GM19467 (cell line): Measurements from ENCODE around the gene ANXA2R.
"Not testable (repeated sequence)": the region's sequence is repeated elsewhere in the genome, so short reads cannot be mapped to it uniquely, and the experiment has no call there.

Source experiments
- ATAC-seq: cut with Tn5 transposase; IDR thresholded peaks from one replicate; pipeline ENCODE4 v1.9.1; 2021; ENCODE audit warnings: mild to moderate bottlenecking, moderate library complexity; ENCODE audit not compliant: unreplicated experiment

ANXA2R gene, protein sequence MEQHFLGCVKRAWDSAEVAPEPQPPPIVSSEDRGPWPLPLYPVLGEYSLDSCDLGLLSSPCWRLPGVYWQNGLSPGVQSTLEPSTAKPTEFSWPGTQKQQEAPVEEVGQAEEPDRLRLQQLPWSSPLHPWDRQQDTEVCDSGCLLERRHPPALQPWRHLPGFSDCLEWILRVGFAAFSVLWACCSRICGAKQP

DNA sequence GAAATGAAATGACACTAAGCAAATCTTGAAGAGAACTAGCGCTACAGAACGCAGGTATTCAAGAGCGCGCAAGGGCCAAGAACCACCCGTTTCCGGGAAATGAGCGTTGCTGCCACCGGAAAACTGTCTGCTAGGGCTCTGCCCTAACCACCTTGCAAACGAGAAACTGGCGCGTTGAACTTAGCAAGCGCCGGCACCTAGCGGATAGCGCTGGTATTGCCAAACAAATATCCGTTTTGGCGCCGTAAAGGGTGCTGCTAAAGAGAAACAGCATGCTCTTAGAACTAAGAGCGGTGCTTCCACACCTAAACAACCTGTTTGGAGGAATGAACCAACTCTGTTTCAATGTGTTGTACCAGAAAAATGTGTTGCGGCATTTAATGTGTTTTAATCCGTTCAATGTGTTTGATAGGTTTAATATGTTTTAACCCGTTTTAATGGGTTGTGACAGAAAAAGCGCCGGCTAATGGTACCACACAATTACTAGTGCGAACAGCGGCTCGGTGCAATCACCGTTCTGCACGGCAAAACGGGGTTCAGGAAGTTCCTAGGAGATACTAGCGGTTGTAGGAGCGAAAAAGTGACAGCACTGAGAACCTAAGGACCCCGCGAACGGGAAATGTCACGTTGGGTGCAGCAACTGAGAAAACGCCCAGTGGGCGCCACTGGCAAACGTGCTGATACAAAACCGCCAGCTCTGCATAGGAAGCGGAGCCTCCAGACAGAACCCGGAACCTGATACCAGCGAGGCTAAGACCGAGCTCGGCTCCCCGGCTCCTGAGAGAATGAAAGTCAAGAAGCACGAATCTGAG, at the start of gene ANXA2R:
TSS of gene ANXA2R (minus strand) at position 33 of the 812 bp plus-strand sequence. CDS start 273 bp downstream, outside the sequence.
- peak; percentile 34 for ATAC-seq

DNA sequence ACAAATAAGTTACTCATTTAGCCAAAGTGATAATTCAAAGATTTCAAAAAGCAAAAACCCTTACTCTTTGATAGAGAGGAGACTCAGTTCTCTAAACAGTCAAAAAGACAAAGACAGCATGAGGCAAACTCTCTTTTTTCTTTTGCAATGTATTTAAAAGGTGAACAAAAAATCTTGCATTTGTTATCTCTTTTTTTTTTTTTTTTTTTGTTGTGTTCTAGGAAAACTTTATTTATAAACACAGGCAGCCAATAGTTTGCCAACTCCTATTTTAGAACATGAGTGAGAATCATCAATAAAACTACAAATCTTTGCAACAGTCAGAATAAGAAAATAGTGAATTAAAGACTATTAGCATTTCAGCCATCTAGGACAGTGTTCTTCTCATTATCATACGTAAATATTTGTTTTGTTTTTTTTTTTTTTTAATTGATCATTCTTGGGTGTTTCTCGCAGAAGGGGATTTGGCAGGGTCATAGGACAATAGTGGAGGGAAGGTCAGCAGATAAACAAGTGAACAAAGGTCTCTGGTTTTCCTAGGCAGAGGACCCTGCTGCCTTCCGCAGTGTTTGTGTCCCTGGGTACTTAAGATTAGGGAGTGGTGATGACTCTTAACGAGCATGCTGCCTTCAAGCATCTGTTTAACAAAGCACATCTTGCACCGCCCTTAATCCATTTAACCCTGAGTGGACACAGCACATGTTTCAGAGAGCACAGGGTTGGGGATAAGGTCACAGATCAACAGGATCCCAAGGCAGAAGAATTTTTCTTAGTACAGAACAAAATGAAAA, 46.2 kb upstream of the ANXA2R start:
- ATAC-seq = not testable (repeated sequence)

DNA sequence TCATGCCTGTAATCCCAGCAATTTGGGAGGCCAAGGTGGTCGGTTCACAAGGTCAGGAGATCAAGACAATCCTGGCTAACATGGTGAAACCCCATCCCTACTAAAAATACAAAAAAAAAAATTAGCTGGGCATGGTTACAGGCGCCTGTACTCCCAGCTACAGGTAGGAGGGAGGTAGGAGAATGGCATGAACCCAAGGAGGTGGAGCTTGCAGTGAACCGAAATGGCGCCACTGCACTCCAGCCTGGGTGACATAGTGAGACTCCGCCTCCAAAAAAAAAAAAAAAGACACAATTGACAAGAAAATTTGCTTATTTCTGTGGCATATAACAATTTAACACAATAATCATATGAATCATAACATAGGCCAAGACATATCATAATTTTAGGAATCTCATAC, 45.3 kb upstream of the ANXA2R start:
- ATAC-seq = no peak

DNA sequence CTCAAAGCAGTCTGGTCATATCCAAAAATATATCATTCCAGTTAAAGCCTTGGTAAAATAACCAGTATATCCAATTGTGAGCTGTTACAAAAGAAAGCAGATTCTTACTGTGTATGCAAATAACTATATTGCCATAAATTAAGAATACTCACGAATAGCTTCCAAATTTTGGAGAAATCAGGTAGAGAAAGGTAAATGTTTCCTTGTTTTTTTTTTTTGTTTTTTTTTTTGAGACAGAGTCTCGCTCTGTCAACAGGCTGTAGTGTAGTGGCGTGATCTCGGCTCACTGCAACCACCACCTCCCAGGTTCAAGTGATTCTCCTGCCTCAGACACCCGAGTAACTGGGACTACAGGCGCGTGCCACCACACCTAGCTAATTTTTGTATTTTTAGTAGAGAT, 44.3 kb upstream of the ANXA2R start:
- ATAC-seq = not testable (repeated sequence)

DNA sequence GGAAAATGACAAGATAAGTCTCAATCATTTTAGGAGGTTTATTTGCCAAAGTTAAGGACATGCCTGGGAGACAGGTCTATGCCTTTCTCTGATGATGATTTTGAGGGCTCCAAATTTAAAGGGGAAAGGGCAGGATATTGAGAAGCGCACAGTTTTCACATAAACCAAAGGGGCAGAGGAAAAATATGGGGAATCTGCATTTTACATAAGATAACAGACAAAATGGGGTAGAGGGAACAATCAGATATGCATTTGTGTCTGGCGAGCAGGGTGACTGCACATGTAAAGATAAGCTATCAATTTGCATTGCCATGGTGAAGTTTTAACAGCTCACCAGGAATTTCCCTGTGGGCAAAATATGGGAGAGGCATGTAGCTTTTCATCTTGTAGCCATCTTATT, 41.2 kb upstream of the ANXA2R start:
- ATAC-seq = not testable (repeated sequence)

DNA sequence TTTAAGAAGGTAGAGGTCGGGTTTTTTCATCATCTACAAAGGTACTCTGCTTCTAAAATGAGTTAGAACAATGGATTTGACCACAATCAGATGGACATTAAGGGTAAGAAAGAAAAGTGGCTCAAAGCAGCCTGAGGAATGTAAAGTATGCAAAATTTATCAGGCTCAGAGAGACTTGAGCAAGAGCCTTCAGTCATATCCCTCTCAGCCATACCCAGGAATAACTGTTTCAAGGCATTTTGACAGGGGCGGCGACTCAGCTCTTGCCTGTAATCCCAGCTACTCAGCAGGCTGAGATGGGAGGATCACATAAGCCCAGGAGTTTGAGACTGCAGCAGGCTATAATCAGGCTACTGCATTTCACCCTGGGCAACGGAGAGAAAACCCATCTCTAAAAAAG, 38.8 kb upstream of the ANXA2R start:
- no peak for ATAC-seq

DNA sequence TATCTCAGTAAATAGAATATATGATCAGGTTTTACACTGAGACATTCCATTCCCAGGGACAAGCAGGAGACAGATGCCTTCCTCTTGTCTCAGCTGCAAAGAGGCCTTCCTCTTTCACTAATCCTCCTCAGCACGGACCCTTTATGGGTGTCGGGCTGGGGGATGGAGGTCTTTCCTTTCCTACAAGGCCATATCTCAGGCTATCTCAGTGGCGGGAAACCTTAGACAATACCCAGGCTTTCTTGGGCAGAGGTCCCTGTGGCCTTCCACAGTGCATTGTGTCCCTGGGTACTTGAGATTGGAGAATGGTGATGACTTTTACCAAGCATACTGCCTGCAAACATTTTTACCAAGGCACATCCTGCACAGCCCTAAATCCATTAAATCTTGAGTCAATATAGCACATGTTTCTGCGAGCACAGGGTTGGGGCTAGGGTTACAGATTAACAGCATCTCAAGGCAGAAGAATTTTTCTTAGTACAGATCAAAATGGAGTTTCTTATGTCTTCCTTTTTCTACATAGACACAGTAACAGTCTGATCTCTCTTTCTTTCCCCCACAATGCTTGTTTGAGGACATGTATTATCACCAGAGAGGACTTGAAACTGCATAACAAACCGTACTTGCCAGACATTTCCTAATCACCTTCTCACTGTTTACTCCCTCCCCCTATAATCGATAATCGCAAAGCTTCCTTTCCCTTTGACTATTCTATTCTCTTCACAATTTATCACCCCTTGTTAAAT, 37.5 kb upstream of the ANXA2R start:
- not testable (repeated sequence) for ATAC-seq

DNA sequence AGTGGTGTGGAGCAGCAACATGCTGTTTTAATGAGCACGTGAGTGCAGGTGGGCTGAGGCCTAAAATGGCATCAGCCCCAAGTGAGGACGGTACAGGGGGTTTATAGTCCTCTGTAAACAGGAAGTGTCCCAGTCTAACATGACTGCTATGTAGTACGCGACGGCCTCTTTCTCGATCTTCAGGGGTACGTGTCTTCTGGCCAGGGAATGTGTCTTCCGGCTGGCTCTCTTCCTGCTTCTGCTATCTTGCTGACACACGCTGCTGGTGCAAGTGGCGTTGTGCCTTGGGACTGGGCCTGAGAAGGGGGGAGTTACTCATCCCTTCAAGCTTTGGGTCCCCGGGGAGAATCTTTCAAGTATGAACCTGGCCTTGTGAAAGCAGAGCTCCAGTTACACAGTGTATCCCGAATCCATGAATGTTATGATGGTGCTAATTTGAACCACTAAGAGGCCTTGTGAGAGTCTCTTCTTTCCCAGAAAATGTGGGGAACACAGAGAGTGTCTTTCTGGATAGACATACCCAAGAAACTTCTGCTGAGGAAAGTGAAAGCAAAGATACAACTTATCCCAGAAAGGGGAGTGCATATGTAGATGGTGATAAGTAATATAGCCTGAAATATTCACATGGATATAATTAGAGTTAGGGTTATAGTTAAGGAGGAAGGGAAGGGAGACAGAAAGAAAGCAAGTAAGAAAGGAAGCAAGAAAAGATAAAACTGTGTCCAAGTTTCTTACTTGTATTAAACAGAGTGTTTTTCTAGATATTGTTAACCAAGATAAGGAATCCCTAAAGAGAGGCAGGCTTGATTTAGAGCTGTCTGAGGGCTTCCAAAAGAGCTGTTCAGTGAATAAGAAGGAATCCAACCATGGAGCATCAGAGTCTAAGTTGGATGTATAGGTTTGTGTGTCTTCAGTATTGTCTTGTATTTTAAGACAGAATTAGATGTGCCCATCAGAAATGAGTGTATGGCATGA, 35.5 kb upstream of the ANXA2R start:
- no peak for ATAC-seq

DNA sequence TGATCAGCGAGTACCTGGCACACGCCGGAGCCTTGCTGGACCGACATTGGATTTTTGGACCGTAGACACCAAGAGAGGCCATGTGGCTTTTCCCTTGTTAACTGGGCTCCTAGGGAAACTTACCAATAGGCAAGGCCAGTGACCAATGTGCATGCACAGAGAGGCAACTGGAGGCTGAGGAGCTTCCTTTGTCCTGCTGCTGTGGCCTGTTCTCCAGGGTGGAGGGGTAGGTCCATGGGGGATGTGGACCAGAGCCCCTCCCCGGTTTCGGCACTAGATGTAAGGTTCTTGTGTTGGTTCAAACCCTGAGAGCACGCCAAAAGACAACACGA, 34.8 kb upstream of the ANXA2R start:
- no peak for ATAC-seq

DNA sequence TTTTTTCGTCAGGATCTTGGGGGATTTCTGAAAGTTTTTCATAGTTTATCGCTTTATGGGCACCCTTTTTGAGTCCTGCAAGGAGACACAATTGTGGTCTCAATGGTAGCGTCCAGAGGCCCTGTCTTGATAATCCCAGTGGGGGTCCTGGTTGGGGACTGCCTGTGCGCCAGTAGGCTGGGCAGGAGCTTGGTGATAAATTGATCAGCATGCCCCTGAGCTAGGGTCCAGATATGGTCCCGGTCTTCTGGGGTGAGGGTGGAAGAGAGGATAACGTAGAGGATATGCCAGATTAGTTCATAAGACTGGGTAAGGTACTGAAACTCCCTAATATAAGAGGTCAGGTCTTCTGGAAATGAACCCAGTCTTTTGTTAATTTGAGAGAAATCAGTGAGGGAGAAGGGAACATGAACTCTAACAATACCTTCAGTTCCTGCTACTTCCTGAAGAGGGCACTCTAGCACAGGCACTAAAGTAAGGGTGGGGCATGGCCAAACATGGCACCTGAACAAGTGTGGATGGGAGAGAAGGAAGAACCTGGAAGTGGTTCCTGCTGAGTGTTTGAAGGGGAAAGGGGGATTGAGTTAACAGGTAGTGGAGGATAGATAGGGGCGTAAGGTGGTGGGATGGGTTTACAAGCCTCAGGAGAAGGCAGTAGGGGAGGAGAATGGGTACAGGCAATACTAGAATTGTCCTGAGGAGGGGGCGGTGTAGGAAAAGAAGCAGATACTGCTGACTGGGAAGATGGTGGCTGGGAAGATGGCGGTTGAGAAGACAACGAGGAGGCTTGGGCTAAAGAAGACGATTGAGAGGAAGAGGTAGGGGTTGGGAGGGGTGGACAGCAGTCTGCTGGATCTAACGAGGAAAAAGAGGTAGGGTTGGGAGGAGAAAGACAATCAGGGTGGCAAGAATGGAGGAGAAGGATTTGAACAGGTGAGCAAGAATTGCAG, 33.8 kb upstream of the ANXA2R start:
- no peak for ATAC-seq

DNA sequence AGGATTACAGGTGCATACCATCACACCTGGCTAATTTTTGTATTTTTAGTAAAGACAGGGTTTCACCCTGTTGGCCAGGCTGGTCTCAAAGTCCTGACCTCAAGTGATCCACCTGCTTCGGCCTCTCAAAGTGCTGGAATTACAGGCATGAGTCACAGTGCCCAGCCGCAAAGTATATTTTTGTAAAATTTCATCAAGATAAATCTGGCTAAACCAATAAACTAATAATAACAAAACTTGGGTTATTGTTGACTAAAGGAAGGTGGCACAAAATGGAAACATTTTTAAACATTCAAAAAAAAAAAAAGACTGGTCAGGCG, 29.2 kb upstream of the ANXA2R start:
- not testable (repeated sequence) for ATAC-seq

DNA sequence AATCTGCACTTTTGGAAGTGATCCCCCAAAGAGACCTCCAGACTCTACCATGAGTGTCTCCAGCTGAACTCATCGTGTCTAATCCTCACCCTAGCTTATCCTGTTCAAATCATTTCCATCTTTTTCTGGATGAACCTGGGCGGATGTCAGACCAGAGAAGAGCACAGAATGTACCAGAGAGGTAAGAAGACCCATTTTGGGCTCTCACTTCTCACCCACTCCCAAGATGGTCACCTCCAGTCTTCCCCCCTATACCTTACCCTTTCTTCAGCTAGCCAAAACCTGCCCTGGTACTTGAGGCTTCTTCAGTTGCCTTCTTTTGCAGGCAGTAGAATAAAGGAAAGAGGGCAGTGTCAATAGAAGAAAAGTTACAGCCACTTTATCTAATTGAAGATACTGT, 27.9 kb upstream of the ANXA2R start:
- no peak for ATAC-seq

DNA sequence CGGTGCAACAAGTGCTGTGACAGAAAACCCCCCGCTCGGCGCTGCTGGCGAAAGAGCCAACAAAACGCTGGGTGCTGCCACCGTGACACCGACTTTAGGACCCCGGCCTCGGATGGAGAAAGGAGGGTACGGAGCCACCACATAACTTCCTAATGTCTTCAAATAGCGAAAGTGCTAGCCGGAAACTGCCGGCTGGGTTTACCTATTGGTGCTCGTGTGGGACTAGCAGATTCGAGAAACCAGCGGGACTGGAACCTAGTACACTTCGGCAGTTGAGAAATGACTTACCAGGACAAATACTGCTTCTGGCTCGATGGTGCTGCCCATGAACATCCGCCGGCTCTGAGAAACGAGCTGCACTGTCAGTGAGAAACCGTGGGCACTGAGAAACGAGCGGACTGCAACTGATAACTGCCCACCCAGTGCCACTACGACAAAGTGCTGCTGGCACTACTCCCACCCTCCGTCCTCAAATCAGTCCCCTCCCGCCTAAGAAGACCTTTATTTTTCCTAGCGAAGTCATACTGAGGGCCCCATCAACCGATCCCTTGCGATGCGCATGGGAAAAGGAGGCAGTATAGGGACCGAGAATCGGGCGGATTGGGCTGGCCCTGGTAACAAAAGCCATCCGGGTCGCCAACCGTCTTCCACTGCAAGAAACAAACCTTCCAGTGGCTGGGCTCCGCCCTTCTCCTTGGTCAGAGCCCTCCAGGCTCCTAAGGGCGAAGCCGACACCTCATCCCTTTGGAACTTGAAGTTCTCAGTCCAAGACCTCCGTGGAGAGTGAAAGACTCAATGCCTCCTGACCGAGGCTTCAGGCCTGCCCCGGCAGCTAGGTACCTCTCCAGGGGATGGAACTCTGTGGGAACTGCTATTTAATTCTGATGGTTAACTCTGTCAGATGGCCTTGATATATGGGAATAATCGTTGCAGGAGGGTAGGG, 27.0 kb upstream of the ANXA2R start:
- peak; percentile 38 for ATAC-seq

DNA sequence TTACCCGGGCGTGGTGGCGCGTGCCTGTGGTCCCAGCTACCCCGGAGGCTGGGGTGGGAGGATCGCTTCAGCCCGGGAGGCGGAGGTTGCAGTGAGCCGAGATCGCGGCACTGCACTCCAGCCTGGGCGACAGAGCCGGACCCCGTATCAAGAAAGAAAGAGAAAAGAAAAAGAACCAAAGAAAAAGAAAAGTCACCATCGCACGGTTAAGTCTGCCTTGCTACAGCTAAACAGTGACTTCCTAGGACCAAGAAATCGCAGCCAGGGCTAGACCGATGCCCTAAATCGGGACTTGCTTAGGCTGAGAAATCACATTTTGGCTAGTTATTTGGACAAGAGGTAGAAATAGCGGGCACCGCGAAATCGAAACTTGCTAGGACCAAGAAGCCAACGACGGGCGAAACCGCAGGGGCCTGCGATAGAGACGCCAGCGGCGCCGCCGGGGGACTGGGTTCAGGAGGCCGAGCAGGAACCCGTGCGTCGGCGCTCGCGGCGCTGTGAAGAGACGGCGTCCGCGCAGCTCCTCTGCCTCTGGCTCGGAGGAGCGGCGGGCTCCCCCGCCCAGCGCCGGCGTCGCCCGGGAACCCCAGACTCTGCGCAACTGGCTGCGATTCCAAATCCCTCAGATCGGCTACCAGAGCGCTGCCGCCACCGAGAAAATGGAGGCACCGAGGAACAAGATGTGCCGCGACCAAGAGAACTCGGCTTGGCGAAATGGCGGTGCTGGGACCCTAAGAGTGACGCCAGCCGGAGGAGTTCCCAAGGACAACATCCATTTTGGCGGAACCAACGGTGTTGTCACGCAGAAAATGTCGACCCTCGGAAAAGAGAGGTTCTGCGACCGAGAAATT, 26.1 kb upstream of the ANXA2R start:
- peak; percentile 19 for ATAC-seq

DNA sequence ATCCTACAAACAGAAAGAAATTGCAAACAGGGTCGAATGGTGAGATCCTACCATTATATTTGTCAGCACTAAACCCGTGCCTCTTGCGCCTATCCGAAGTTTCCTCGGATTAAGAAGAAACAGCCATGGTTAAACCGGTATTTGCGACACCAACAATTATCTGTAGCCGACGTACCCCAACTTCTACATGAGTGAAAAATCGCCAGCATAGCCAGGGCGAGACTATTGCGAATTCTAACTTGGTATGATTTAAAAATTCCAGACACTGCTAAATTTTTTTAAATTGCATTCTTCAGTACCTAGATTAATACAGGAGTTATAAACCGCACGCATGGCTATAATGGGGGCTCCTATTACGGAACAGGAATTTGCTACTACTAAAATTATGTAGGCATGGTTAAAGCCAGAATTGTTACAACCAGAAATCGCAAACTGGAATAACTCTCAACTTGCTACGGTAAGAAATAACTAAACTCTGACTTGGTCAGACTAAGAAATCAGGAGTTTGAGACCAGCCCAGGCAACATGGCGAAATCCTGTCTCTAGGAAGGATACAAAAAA, 25.3 kb upstream of the ANXA2R start:
- no peak for ATAC-seq

DNA sequence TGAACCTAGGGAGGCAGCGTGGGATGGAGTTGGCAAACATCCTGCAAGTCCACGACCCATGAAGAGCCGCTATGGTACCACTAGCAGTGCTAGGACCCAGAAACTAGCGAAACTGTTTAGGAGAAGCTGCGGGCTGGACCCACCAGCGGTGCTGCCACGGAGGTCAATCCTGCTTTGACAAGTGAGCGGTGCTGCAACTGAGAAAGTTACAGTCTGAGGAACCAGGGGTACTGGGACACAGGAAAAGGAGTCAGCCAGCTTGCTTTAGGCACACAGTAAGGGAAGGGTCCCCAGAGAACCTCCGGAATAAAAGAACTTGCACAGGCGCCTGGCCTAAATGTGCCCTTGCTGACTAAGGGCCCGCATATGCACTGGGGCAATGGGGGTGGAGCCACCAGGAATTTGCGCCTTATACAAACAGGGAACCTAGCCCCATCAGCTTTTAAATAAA, 23.6 kb upstream of the ANXA2R start:
- ATAC-seq = no peak
